HL-60 (cell line): ENCODE data around the gene PASD1.

Experiments used
- CTCF ChIP-seq: IDR thresholded peaks from one replicate; pipeline ENCODE4 v1.5.1; 2011; ENCODE audit warnings: low read length, control low read depth, inconsistent platforms; ENCODE audit not compliant: insufficient read depth
- POLR2AphosphoS5 ChIP-seq: IDR thresholded peaks from 2 replicates; pipeline ENCODE4 v1.6.1; 2012; ENCODE audit warnings: low read depth
- REST ChIP-seq: IDR thresholded peaks from 2 replicates; pipeline ENCODE4 v1.6.1; 2012; ENCODE audit warnings: low read depth; ENCODE audit not compliant: insufficient replicate concordance
- SPI1 ChIP-seq: IDR thresholded peaks from 2 replicates; pipeline ENCODE4 v1.6.1; 2012; ENCODE audit warnings: low read depth, mild to moderate bottlenecking, borderline replicate concordance

DNA sequence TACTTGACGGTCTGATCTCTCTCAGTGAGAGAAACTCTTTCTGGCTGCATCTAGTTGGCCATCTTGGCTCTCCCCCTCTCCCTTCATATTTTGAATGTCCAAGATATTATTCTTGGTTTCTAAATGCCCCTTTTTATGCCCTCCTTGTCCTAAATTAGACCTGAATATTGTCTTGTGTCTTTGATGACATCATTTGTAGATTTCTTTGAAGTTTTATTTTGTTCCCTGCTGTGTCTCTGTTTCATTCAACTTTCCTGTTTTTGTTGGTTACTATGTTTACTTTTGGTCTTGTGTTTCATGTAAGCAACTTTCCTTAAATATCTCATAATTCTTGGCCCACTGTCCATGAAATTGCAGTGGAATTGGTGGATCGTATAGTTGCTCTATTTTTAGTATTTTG lies 46.1 kb upstream of the PASD1 start:
- TF ChIP-seq CTCF (no peak), POLR2AphosphoS5 (no peak), REST (no peak), SPI1 (no peak)
